T-helper 2 cell treated with Interferon-gamma antibody and Interleukin-4, amounts not matched to agents 5 μg/mL and 100 μg/mL, for 36 hours (primary cell): ENCODE results near the gene PIP4K2A.

Experiments
- DNase-seq: peaks from one replicate; pipeline ENCODE4 v3.0.0; 2021; ENCODE audit warnings: low spot score
- H3K27ac Mint-ChIP-seq: one replicate; pipeline ENCODE4 v1.8.0; 2021; ENCODE audit warnings: mild to moderate bottlenecking, mixed read lengths
- H3K27me3 Mint-ChIP-seq: one replicate; pipeline ENCODE4 v1.8.0; 2021; ENCODE audit warnings: low read depth, mixed read lengths
- H3K36me3 Mint-ChIP-seq: one replicate; pipeline ENCODE4 v1.8.0; 2021; ENCODE audit warnings: low read depth, mixed read lengths
- H3K4me1 Mint-ChIP-seq: one replicate; pipeline ENCODE4 v1.8.0; 2021; ENCODE audit warnings: low read depth, mixed read lengths
- H3K4me3 Mint-ChIP-seq: one replicate; pipeline ENCODE4 v1.8.0; 2022; ENCODE audit warnings: mild to moderate bottlenecking, moderate library complexity, mixed read lengths
- H3K9me3 Mint-ChIP-seq: one replicate; pipeline ENCODE4 v1.8.0; 2021; ENCODE audit warnings: mixed read lengths

The PIP4K2A gene

DNA sequence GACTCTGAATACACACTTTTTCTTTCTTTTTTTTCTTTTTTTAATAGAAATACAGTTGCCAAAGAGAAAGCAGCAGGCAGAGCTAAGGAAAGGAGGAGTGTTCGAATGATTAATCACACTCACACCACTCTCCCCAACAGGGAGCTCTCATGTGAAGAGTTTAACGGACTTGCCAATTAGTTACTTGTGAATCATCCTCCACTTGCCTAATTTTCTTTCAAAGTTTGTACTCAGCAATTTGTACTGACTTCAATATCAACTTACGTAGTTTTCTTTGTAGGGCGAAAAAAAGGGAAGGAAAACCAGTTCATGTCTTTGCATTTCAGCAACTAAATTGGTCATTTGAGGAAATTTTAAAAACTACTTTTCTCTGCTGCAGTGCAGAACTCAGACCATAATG lies 109.2 kb downstream of the PIP4K2A start:
- Mint-ChIP-seq H3K36me3 (peaks cover 61% of the 10 kb centered on the region), H3K4me1 (peaks cover 53% of the 10 kb centered on the region), H3K4me3 (peak overlapping the region; percentile 38), H3K9me3 (no peaks in the 10 kb centered on the region), H3K27me3 (no peaks in the 10 kb centered on the region), H3K27ac (no peak overlapping the region)
- no peak for DNase-seq

DNA sequence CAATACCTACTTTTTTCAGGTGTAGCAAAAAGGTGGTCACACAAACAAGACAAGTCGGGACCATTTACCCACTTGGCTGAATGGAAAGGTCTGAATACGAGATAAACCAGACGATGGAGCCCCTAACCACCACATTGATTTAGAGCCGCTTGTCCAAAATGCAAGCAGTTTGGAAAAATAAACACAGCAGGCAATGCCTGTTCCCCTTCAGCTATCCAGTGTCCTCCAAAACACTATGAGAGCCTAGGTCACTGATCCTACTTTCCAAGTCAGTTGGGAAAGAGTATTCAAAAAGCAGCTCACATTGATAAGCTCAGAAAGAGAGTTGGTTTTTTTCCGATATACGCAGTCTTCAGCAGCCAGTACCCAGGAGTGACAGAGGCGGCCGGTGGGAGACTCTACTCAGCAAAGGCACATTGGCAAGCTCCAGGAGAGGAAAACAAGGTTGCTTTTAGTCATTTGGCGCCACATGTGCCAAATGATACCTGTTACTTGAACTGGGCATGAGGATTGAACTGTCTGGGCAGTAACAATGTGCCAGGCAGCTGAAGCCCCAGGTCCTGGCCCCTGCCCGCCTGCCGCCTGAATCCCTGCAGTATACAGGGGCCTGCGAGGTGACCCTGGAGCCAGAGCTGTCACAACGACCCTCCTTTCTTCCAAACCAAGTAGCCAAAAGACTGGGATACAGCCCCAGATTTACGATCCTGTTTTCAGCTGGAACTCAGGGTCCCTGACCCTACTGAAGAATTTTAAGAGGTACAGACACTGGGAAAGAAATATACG lies 109.8 kb downstream of the PIP4K2A start:
- Mint-ChIP-seq H3K27ac (no peak overlapping the region), H3K36me3 (peaks cover 59% of the 10 kb centered on the region), H3K27me3 (no peaks in the 10 kb centered on the region), H3K4me3 (no peak overlapping the region), H3K4me1 (peaks cover 54% of the 10 kb centered on the region), H3K9me3 (no peaks in the 10 kb centered on the region)
- no peak for DNase-seq

DNA sequence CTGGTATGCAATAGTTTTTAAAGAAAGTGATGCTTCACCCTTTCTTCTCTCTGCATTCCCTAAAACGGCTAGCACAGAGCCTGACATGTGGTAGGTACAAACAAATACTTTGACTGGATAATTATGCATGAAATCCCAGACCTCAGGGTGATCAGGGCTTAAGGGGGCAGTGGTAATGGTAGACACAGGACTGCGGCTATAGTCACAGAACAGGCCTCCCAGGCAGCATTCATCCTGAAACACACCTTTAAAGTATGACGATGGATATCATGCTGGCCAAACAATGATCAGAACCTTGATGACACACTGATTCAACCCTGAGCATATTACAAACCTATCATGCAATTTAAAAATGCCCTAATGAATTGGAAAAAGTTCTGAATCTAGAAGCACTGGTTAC lies 110.8 kb downstream of the PIP4K2A start:
- H3K4me3 Mint-ChIP-seq, result no peak overlapping the region
- H3K36me3 Mint-ChIP-seq, result peaks cover 52% of the 10 kb centered on the region
- H3K9me3 Mint-ChIP-seq, result no peaks in the 10 kb centered on the region
- no peaks in the 10 kb centered on the region for H3K27me3 Mint-ChIP-seq
- H3K4me1 Mint-ChIP-seq, result peaks cover 59% of the 10 kb centered on the region
- no peak overlapping the region for H3K27ac Mint-ChIP-seq
- no peak for DNase-seq

DNA sequence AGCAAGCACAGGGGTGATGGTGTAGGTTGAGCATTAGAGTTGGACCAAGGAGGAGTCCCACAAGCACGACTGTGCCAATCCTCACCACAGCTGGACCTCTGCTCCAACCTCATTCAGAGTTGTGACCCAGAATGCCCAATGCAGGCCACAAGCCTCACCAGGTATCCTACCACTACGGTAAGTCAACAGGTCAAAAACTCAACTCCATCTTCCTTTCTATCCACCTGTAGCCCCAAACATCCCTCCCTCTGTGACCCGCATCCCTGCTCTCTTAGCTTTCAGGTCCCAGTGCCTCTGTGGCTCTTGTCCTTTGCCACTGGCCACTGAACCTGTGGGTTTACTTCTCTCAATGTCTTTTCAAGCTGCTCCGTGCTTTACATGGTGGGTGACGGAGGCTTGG lies 112.8 kb downstream of the PIP4K2A start:
- no peak for DNase-seq
- Mint-ChIP-seq H3K36me3 (peaks cover 44% of the 10 kb centered on the region), H3K4me3 (no peak overlapping the region), H3K9me3 (no peaks in the 10 kb centered on the region), H3K4me1 (peaks cover 64% of the 10 kb centered on the region), H3K27me3 (no peaks in the 10 kb centered on the region), H3K27ac (peak overlapping the region; percentile 47)

DNA sequence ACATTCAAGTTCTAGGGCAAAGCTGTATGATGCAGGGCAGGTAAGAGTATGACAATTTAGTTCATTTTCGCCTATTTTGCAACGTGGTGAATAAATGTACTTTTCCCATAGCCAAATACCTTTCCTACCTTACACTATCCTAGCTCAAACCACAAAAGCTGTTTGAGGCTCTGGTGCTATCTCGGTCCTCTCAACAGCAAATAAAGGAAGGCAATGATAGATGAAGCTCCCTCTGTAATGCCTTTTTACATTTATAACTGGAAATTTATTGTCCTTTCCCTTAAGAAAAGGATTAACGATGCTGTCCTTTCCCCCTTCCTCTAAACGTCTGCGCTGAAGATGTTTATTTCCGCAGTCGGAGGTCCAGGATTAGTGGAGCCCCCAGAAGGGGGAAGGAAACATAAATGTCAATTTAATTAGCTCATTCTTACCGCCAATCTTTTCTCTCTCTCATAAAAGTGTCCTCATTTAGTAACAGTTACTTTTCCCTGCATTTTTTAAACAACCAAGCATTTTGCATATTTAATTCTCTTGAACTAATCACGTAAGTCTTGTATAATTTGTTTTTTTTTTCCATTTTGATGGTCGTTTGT lies 114.6 kb downstream of the PIP4K2A start:
- no peak for DNase-seq
- peaks cover 33% of the 10 kb centered on the region for H3K36me3 Mint-ChIP-seq
- peak overlapping the region; percentile 73 for H3K27ac Mint-ChIP-seq
- peaks cover 56% of the 10 kb centered on the region for H3K4me1 Mint-ChIP-seq
- no peaks in the 10 kb centered on the region for H3K9me3 Mint-ChIP-seq
- H3K27me3 Mint-ChIP-seq, result no peaks in the 10 kb centered on the region
- H3K4me3 Mint-ChIP-seq, result no peak overlapping the region

DNA sequence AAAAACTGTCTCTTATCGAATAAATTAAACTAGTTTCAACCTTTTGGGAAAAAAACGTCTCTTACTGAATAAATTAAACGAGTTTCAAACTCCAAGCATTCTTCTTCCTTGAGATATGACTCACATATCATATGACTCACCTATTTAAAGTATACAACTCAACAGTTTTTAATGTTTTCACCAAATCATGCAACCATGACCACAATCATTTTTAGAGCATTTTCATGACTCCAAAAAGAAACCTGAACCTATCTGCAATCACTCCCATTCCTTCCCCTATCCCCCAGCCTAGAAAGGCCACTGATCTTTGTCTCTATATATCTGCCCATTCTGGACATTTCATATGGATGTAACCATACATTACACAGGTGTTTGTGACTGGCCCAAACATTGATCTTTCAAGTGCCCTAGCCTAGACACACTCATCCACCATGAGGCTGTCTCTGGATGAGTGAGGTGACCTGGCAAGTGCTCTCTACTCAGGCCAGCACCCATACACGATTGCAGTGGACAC lies 115.3 kb downstream of the PIP4K2A start:
- no peaks in the 10 kb centered on the region for H3K27me3 Mint-ChIP-seq
- peaks cover 33% of the 10 kb centered on the region for H3K36me3 Mint-ChIP-seq
- H3K4me1 Mint-ChIP-seq, result peaks cover 59% of the 10 kb centered on the region
- no peak for DNase-seq
- no peak overlapping the region for H3K4me3 Mint-ChIP-seq
- H3K27ac Mint-ChIP-seq, result peak overlapping the region; percentile 73
- H3K9me3 Mint-ChIP-seq, result no peaks in the 10 kb centered on the region

DNA sequence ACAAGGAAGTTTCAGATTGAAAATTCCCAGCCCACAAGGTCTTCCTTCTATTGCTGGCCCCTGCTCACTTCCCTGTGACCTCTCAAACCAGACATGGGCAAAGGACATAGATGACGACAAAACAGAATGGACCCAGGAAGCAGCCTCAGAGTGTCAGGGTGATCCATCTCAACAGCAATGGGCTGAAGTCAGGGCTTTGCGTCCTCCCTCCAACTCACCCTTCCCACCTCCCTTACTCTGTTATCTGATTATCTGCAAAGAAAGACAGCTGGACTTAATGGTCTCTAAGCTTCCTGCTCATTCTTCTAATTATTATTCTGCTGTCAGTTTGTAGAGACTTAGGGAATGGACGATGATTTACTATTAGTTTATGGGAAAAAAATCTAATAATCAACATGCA lies 115.9 kb downstream of the PIP4K2A start:
- Mint-ChIP-seq H3K9me3 (no peaks in the 10 kb centered on the region), H3K27me3 (no peaks in the 10 kb centered on the region), H3K27ac (no peak overlapping the region), H3K36me3 (peaks cover 31% of the 10 kb centered on the region), H3K4me3 (no peak overlapping the region), H3K4me1 (peaks cover 55% of the 10 kb centered on the region)
- DNase-seq, result no peak

DNA sequence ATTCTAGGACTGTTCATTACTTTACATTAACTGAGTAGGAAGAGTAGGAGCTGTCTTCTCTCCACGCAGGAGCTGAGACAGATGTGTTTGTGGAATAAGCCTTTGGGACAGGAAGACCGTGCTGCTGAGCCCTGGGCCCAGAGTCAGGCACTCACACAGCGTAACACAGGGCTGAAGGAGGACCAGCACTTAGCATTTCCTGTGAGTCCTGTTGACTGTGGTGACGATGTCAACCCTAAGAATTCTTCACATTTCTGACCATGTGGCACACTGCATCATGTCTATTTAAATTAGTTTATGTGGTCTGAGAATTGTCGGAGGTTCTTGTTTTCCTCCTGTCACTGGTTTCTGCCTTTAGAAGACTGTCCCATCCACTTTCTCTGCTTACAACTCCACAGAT lies 117.2 kb downstream of the PIP4K2A start:
- Mint-ChIP-seq H3K27ac (no peak overlapping the region), H3K36me3 (peaks cover 31% of the 10 kb centered on the region), H3K9me3 (no peaks in the 10 kb centered on the region), H3K27me3 (no peaks in the 10 kb centered on the region), H3K4me3 (no peak overlapping the region), H3K4me1 (peaks cover 52% of the 10 kb centered on the region)
- DNase-seq, result no peak

DNA sequence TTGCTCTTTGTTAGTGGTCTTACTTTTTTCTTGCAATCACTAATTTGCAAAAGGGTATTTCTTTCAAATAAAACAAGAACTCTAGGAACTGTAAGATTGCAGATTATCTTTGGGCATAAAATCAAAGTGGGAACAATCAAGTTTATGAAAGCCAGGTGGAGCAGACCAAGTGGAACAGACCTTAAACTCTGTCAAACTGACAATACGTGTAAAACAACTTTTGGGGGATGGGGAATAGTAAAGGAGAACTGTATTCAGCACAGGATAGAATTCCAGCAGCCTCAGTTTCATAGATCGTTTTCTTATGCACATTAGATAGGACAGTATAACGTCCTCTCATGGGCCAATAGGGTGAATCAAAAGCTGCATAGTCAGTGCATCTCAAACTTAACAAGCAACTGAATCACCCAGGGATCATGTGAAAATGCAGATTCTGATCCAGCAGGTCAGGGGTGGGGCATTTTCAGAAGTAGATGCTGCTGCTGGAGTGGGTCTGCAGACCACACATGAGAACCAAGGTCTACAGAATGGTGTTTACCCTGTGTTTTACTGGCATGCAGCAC lies 120.7 kb downstream of the PIP4K2A start:
- no peaks in the 10 kb centered on the region for H3K27me3 Mint-ChIP-seq
- DNase-seq, result no peak
- H3K36me3 Mint-ChIP-seq, result peaks cover 36% of the 10 kb centered on the region
- H3K4me1 Mint-ChIP-seq, result peaks cover 27% of the 10 kb centered on the region
- no peaks in the 10 kb centered on the region for H3K9me3 Mint-ChIP-seq
- no peak overlapping the region for H3K27ac Mint-ChIP-seq
- H3K4me3 Mint-ChIP-seq, result no peak overlapping the region

DNA sequence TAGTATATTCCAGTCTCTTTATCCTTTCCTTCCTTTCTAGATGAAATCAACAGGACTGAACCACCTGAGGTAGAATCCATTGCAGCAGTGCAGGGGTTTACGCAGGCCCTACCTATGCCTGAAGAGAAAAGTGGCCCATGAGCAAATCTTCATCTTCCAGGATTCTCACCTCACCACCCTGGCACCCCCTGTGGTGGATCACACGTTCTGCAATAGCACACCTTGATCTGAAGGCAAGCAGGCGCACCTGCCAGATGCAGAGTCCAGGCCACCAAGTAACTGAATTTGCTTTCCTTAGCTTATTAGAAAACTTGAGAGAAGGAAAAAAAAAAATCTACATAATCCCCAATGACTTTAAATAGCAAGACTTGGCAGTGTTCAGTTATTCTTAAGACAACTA lies 121.4 kb downstream of the PIP4K2A start:
- no peaks in the 10 kb centered on the region for H3K9me3 Mint-ChIP-seq
- H3K27me3 Mint-ChIP-seq, result no peaks in the 10 kb centered on the region
- no peak overlapping the region for H3K27ac Mint-ChIP-seq
- no peak for DNase-seq
- H3K4me1 Mint-ChIP-seq, result peaks cover 22% of the 10 kb centered on the region
- no peak overlapping the region for H3K4me3 Mint-ChIP-seq
- peaks cover 40% of the 10 kb centered on the region for H3K36me3 Mint-ChIP-seq

DNA sequence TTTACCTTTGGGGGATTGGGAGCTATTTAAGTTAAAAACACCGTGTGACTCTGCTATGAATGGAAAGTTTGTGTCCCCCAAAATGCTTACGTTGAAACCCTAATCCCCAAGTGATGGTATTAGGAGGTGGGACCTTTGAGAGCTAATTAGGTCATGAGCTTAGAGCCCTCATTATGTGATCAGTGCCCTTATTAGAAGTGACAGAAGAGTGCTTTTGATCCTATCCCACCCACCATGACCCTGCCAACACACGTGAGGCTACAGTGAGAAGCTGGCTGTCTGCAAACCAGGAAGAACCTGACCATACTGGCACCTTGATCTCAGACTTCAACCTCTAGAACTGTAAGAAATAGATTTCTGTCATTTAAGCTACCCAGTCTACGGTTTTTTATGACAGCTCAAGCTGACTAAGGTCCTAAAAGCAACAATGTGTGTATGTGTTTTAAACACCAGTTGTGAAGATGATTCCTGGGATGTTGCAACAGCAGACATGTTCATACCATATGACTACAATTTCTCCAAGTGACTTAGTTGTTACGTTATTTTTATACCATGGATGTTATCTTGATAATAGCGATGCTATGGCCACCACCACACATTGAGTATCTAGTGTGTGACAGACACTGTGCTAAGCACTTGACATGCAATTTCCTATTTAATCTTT lies 124.4 kb downstream of the PIP4K2A start:
- H3K4me1 Mint-ChIP-seq, result peaks cover 11% of the 10 kb centered on the region
- no peaks in the 10 kb centered on the region for H3K27me3 Mint-ChIP-seq
- no peak for DNase-seq
- peaks cover 45% of the 10 kb centered on the region for H3K36me3 Mint-ChIP-seq
- no peaks in the 10 kb centered on the region for H3K9me3 Mint-ChIP-seq
- H3K27ac Mint-ChIP-seq, result no peak overlapping the region
- H3K4me3 Mint-ChIP-seq, result no peak overlapping the region

DNA sequence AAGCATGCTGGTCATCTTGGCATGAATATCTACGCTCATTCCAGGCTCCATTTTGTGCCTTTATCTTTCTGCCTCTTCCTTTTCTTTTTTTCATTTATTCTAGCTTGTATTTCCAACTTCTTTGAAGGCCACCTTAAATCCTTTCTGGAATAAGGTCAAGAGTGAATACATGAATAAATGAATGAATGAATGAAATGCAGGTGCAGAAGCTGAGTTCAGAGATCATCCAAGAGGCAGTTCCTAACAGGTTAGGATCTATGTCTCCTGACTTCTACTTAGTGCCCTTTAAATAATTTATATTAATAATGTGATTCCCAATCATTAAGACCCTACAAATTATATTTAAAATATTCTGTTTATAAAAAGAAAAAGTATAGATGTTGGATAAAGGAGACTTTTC lies 125.9 kb downstream of the PIP4K2A start:
- no peaks in the 10 kb centered on the region for H3K27me3 Mint-ChIP-seq
- peaks cover 8% of the 10 kb centered on the region for H3K4me1 Mint-ChIP-seq
- DNase-seq, result no peak
- H3K36me3 Mint-ChIP-seq, result peaks cover 46% of the 10 kb centered on the region
- H3K27ac Mint-ChIP-seq, result no peak overlapping the region
- H3K4me3 Mint-ChIP-seq, result no peak overlapping the region
- no peaks in the 10 kb centered on the region for H3K9me3 Mint-ChIP-seq

DNA sequence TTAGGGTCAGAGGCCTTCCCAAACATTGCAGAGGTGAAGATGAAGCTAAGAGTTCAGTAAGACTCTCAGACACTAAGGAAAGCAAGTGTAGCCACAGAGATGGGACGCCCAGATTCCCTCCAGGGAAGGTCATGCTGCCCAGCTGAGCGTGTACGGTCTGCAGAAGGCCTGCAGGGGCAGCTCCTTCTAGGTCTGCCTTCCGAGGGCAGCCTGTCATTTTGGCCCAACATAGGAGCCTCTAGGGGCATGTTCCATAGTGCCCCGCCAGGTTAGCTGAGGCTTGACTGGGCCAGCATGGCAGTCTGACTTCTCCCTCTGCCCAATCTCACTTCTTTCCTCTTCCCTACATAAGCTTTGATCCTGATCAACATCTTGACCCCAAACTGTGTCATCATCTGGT lies 130.7 kb downstream of the PIP4K2A start:
- H3K4me3 Mint-ChIP-seq, result no peak overlapping the region
- no peak overlapping the region for H3K27ac Mint-ChIP-seq
- no peak for DNase-seq
- no peaks in the 10 kb centered on the region for H3K9me3 Mint-ChIP-seq
- peaks cover 39% of the 10 kb centered on the region for H3K36me3 Mint-ChIP-seq
- H3K4me1 Mint-ChIP-seq, result peaks cover 16% of the 10 kb centered on the region
- H3K27me3 Mint-ChIP-seq, result no peaks in the 10 kb centered on the region

DNA sequence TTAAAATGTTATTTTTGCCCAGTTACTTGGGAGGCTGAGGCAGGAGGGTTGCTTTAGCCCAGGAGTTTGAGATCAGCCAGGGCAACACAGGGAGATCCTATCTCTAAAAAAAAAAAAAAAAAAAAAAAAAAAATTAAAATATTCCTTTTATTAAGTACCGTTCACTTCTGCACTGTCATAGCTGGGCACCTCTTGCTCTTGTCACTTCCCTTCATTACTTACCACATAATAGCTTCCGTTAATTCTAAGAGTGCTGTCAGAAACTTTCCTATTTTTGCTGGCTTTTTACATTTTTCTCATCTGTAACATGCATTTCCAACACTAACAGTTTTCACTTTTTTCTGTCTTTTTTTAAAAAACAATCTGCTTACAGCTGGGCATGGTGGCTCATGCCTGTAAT lies 132.9 kb downstream of the PIP4K2A start:
- peaks cover 43% of the 10 kb centered on the region for H3K36me3 Mint-ChIP-seq
- no peak overlapping the region for H3K27ac Mint-ChIP-seq
- peaks cover 20% of the 10 kb centered on the region for H3K4me1 Mint-ChIP-seq

More for the DNA sequence above, 132.9 kb downstream of the PIP4K2A start:
- no peak for DNase-seq
- H3K27me3 Mint-ChIP-seq, result no peaks in the 10 kb centered on the region
- no peak overlapping the region for H3K4me3 Mint-ChIP-seq
- no peaks in the 10 kb centered on the region for H3K9me3 Mint-ChIP-seq
